GM20431 (cell line): ENCODE measurements around the gene CDIP1.
"Not testable (repeated sequence)": the region's sequence is repeated elsewhere in the genome, so short reads cannot be mapped to it uniquely, and the experiment has no call there.

Experiments
- in situ Hi-C: fragments of 300-500 bp; cut with MseI, MboI; formaldehyde crosslinking; loops from one replicate; pipeline ENCODE4 v1.15.0; 2020; ENCODE audit warnings: low sequenced_read_pairs; ENCODE audit not compliant: unreplicated experiment

CDIP1 gene

GRCh38 chr16:4538350-4539235 lies at the start of gene CDIP1:
TSS of gene CDIP1 (minus strand) at chr16:4538773. CDS start at chr16:4514130, 24,643 bp downstream.
- in situ Hi-C loops: no loop called here

- in situ Hi-C loops: no loop called here
These were observed 47.7 kb upstream of the CDIP1 start for GRCh38 chr16:4586291-4586690.

GRCh38 chr16:4583906-4584305 lies 45.3 kb upstream of the CDIP1 start:
- in situ Hi-C loops: no loop called here

GRCh38 chr16:4580250-4580649 lies 41.7 kb upstream of the CDIP1 start:
- in situ Hi-C loops: no loop called here

GRCh38 chr16:4578961-4579530 lies 40.5 kb upstream of the CDIP1 start:
- in situ Hi-C loops: no loop called here

- in situ Hi-C loops: no loop called here
These were observed 37.4 kb upstream of the CDIP1 start for GRCh38 chr16:4576008-4576407.

GRCh38 chr16:4574919-4575705 lies 36.5 kb upstream of the CDIP1 start:
- in situ Hi-C loops: no loop called here

GRCh38 chr16:4573926-4574325 lies 35.4 kb upstream of the CDIP1 start:
- in situ Hi-C loops: not testable (repeated sequence)

- in situ Hi-C loops: no loop called here
These were observed 34.1 kb upstream of the CDIP1 start for GRCh38 chr16:4572715-4573114.

GRCh38 chr16:4570688-4571321 lies 32.2 kb upstream of the CDIP1 start:
- in situ Hi-C loops: no loop called here

- in situ Hi-C loops: no loop called here
These were observed 31.5 kb upstream of the CDIP1 start for GRCh38 chr16:4570086-4570485.

- in situ Hi-C loops: no loop called here
These were observed 27.6 kb upstream of the CDIP1 start for GRCh38 chr16:4566144-4566543.

GRCh38 chr16:4564661-4565267 lies 26.2 kb upstream of the CDIP1 start:
- in situ Hi-C loops: no loop called here

- in situ Hi-C loops: no loop called here
These were observed 23.0 kb upstream of the CDIP1 start for GRCh38 chr16:4561596-4561995.

- in situ Hi-C loops: no loop called here
These were observed 19.4 kb upstream of the CDIP1 start for GRCh38 chr16:4557973-4558372.

- in situ Hi-C loops: no loop called here
These were observed 18.0 kb upstream of the CDIP1 start for GRCh38 chr16:4556580-4556979.

- in situ Hi-C loops: no loop called here
These were observed 17.5 kb upstream of the CDIP1 start, which contains the start of gene C16orf96 for GRCh38 chr16:4556112-4556511. TSS of gene C16orf96 (plus strand) at chr16:4556340. CDS start at chr16:4556490, 150 bp downstream.

GRCh38 chr16:4552541-4552940 lies 14.0 kb upstream of the CDIP1 start:
- in situ Hi-C loops: no loop called here

GRCh38 chr16:4550591-4550990 lies 12.0 kb upstream of the CDIP1 start:
- in situ Hi-C loops: no loop called here

GRCh38 chr16:4548124-4548523 lies 9.6 kb upstream of the CDIP1 start:
- in situ Hi-C loops: no loop called here
